Kidney epithelial cell (primary cell): Measurements from ENCODE around the gene SDF4. TPM values are rescaled to one million over a fixed set of nuclear protein-coding genes. Genes with fewer than 3 reads are reported as not detected.

Experiments used
- DNase-seq: peaks from one replicate; pipeline ENCODE4 v3.0.0-alpha.2; 2010; ENCODE audit warnings: low read depth
- H3K27me3 ChIP-seq: 2 replicates; pipeline ENCODE4 v1.6.0; 2011; ENCODE audit warnings: low read length; ENCODE audit not compliant: control insufficient read depth, insufficient read depth
- H3K36me3 ChIP-seq: 2 replicates; pipeline ENCODE4 v1.5.1; 2011; ENCODE audit warnings: low read length; ENCODE audit not compliant: control insufficient read depth, insufficient read depth
- H3K4me3 ChIP-seq: 2 replicates; pipeline ENCODE4 v1.5.1; 2011; ENCODE audit warnings: low read depth, mild to moderate bottlenecking, control low read depth, low read length
- total RNA-seq: library from RNA; depleted of rRNA; stranded (reverse); fragments of >200 nt; gene quantifications from 2 replicates; pipeline ENCODE4 v1.2.3, GENCODE V29; 2015
- TF ChIP-seq, protein P1 (sequence below): IDR thresholded peaks from 2 replicates; pipeline ENCODE4 v1.5.1; 2011; ENCODE audit warnings: mild to moderate bottlenecking, moderate library complexity, low read length, control low read depth, inconsistent platforms; ENCODE audit not compliant: insufficient read depth, poor library complexity, severe bottlenecking

SDF4 gene
- total RNA-seq, 1 donor from 2014 or later, result 153 TPM

DNA sequence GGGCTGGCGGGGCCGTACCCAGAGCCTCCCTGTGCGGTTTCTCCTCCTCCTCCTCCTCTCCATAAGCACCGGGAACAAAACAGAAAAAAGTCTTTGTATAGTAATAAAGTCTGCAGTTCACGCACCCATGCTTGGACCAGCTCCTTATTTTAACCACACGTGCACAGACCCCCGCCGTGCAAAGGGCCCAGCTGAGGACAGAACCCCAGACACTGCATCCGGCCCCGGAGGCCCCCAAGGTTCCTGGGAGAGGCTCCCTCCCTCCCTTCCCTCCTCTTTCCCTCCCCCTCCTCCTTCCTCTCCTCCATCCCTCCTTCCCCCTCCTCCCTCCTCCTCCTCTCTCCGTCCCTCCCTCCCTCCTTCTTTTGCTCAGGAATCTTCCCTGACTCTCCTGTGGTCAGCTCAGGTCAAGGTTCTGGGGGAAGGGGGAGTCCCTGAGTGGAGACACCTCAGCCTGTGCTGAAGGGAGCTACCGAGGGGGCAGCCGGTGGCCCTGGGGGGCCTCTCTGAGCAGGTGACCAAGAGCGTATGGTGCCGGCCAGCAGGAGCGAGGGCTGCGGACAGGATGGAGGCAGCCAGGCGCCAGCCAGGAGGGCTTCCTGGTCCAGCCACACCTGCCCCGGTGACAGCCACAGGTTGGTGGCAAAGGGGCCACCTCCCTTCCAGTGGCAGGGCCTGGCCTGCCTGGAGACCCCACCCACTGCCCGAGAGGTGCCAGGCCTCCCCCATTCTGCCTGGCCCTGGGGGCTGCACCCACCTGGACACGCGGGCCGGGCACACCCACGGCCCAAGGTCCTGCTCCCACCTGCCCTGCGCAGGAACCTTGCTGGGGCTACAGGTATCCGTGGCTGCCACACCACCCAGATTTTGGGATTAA, 61.3 kb downstream of the SDF4 start:
- peaks cover 1% of the 10 kb centered on the region for H3K36me3 ChIP-seq
- peaks cover 21% of the 10 kb centered on the region for H3K27me3 ChIP-seq
- DNase-seq, result no peak
- TF ChIP-seq, protein P1, sequence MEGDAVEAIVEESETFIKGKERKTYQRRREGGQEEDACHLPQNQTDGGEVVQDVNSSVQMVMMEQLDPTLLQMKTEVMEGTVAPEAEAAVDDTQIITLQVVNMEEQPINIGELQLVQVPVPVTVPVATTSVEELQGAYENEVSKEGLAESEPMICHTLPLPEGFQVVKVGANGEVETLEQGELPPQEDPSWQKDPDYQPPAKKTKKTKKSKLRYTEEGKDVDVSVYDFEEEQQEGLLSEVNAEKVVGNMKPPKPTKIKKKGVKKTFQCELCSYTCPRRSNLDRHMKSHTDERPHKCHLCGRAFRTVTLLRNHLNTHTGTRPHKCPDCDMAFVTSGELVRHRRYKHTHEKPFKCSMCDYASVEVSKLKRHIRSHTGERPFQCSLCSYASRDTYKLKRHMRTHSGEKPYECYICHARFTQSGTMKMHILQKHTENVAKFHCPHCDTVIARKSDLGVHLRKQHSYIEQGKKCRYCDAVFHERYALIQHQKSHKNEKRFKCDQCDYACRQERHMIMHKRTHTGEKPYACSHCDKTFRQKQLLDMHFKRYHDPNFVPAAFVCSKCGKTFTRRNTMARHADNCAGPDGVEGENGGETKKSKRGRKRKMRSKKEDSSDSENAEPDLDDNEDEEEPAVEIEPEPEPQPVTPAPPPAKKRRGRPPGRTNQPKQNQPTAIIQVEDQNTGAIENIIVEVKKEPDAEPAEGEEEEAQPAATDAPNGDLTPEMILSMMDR, result no peak
- H3K4me3 ChIP-seq, result no peak overlapping the region

GRCh38 chr1:1169429-1170214, 62.2 kb downstream of the SDF4 start:
- TF ChIP-seq, protein P1, result no peak

GRCh38 chr1:1168451-1169411, 63.1 kb downstream of the SDF4 start:
- H3K27me3 ChIP-seq, result peaks cover 9% of the 10 kb centered on the region
- H3K36me3 ChIP-seq, result peaks cover 1% of the 10 kb centered on the region
- TF ChIP-seq, protein P1, result no peak
- DNase-seq, result no peak
- no peak overlapping the region for H3K4me3 ChIP-seq

More at GRCh38 chr1:1169429-1170214, 62.2 kb downstream of the SDF4 start:
- no peak overlapping the region for H3K4me3 ChIP-seq
- peaks cover 1% of the 10 kb centered on the region for H3K36me3 ChIP-seq
- DNase-seq, result no peak
- H3K27me3 ChIP-seq, result peaks cover 17% of the 10 kb centered on the region

- TF ChIP-seq, protein P1, result no peak
- DNase-seq, result no peak
- Histone ChIP-seq H3K36me3 (peaks cover 1% of the 10 kb centered on the region), H3K27me3 (peaks cover under 1% of the 10 kb centered on the region), H3K4me3 (no peak overlapping the region)
These were observed 63.9 kb downstream of the SDF4 start for GRCh38 chr1:1167841-1168450.

- DNase-seq, result no peak
- TF ChIP-seq, protein P1, result no peak
- H3K27me3 ChIP-seq, result no peaks in the 10 kb centered on the region
These were observed 64.4 kb downstream of the SDF4 start for GRCh38 chr1:1167398-1167821.

More at GRCh38 chr1:1167398-1167821, 64.4 kb downstream of the SDF4 start:
- Histone ChIP-seq H3K4me3 (no peak overlapping the region), H3K36me3 (peaks cover 1% of the 10 kb centered on the region)
